Mesothelial cell of epicardium (in vitro differentiated cells): ENCODE measurements around the gene DHX30. TPM values are rescaled to one million over a fixed set of nuclear protein-coding genes. Genes with fewer than 3 reads are reported as not detected.
"Not testable (repeated sequence)": the region's sequence is repeated elsewhere in the genome, so short reads cannot be mapped to it uniquely, and the experiment has no call there.

Source experiments
- DNase-seq, 2 experiments: peaks; one replicate each; pipeline ENCODE4 v3.0.0; 2021; ENCODE audit warnings: low spot score in 2 of 2; ENCODE audit not compliant: unreplicated experiment in 2 of 2
- H3K27ac Mint-ChIP-seq: 2 replicates; pipeline ENCODE4 v1.8.0; 2021; ENCODE audit warnings: mixed read lengths
- H3K27me3 Mint-ChIP-seq: 2 replicates; pipeline ENCODE4 v1.8.0; 2021; ENCODE audit warnings: low read depth, mixed read lengths
- H3K36me3 Mint-ChIP-seq: 2 replicates; pipeline ENCODE4 v1.8.0; 2021; ENCODE audit warnings: mixed read lengths
- H3K4me1 Mint-ChIP-seq: 2 replicates; pipeline ENCODE4 v1.8.0; 2021; ENCODE audit warnings: mixed read lengths
- H3K4me3 Mint-ChIP-seq: 2 replicates; pipeline ENCODE4 v1.8.0; 2021; ENCODE audit warnings: mild to moderate bottlenecking, moderate library complexity, mixed read lengths
- H3K9me3 Mint-ChIP-seq: 2 replicates; pipeline ENCODE4 v1.8.0; 2021; ENCODE audit warnings: mixed read lengths
- total RNA-seq: library from RNA; stranded (reverse); gene quantifications from 3 replicates; pipeline ENCODE4 v1.2.1, GENCODE V29; 2021
- TF ChIP-seq, protein P1 (sequence below): fragments of 200-600 bp; sonication (generic); IDR thresholded peaks from one replicate; pipeline ENCODE4 v1.5.0; 2021; ENCODE audit warnings: antibody characterized with exemption; ENCODE audit not compliant: unreplicated experiment

The DHX30 gene
- total RNA-seq, 1 donor from 2014 or later = 122 TPM

DNA sequence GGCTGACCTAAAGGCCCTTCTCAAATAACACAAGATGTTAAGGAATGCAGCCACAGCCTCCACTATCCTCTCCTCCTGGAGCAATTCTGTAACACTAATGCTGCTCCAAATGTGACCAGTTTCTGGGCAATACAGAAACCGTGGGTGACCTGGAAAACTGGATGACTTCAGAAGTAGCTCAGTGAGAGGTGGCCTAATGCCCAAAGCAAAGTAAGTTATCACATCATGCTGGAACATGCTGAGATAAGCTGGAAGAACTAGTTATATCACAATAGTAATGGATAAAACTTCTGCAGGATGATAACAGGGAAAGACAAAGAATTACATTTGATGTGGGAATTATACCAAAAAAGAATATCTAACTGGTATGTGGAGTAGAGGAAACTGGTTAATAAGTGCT is 72.0 kb downstream of the DHX30 start:
- TF ChIP-seq, protein P1, sequence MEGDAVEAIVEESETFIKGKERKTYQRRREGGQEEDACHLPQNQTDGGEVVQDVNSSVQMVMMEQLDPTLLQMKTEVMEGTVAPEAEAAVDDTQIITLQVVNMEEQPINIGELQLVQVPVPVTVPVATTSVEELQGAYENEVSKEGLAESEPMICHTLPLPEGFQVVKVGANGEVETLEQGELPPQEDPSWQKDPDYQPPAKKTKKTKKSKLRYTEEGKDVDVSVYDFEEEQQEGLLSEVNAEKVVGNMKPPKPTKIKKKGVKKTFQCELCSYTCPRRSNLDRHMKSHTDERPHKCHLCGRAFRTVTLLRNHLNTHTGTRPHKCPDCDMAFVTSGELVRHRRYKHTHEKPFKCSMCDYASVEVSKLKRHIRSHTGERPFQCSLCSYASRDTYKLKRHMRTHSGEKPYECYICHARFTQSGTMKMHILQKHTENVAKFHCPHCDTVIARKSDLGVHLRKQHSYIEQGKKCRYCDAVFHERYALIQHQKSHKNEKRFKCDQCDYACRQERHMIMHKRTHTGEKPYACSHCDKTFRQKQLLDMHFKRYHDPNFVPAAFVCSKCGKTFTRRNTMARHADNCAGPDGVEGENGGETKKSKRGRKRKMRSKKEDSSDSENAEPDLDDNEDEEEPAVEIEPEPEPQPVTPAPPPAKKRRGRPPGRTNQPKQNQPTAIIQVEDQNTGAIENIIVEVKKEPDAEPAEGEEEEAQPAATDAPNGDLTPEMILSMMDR = no peak
- Mint-ChIP-seq H3K4me3 (no peak overlapping the region), H3K4me1 (peaks cover 30% of the 10 kb centered on the region), H3K27me3 (no peaks in the 10 kb centered on the region), H3K9me3 (no peaks in the 10 kb centered on the region), H3K27ac (peak overlapping the region; percentile 84), H3K36me3 (peaks cover 16% of the 10 kb centered on the region)
- no peak for DNase-seq

DNA sequence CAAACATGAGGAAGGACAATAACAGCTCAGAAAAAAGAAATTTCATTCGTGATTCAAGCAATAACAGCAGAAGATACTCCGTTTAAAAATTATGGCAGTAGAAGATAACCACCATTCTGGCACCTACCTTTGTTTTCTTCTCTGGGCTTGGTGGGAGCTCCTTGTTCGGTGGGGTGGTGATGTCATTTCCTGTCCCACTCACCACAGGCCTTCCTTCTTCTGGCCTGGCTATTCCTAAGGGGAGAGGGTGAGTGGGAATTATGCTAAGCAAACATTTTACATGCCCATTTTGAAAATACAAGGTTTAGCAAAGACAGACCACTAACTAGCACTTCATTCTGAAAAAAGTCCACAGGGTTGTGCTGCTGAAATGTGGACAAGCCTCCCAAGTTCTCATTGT is 74.4 kb downstream of the DHX30 start:
- Mint-ChIP-seq H3K9me3 (no peaks in the 10 kb centered on the region), H3K27me3 (no peaks in the 10 kb centered on the region), H3K27ac (peak overlapping the region; percentile 19), H3K36me3 (peaks cover 7% of the 10 kb centered on the region), H3K4me1 (peaks cover 30% of the 10 kb centered on the region), H3K4me3 (no peak overlapping the region)
- no peak for DNase-seq
- TF ChIP-seq, protein P1 = no peak

DNA sequence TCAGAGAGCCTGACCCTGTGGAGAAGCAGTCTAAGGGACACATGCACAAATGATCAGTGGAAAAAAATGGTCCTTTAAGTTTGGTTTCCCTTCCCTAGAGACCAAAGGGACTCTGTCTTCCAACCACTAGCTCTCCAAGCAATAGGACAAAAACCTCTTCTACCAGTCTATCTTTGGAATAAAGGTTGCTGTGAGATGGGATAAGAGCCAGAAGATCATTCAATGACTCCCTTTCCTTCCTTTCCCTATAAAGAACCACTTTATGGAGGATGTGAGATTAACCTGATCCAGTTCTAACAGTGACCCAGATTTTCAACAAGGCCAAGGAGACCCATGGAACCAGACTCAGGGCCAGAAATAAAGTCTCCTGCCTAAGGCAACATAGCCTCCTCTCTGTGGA is 74.8 kb downstream of the DHX30 start:
- Mint-ChIP-seq H3K4me1 (peaks cover 30% of the 10 kb centered on the region), H3K27ac (no peak overlapping the region), H3K36me3 (peaks cover 7% of the 10 kb centered on the region), H3K9me3 (no peaks in the 10 kb centered on the region), H3K27me3 (no peaks in the 10 kb centered on the region), H3K4me3 (no peak overlapping the region)
- TF ChIP-seq, protein P1 = no peak
- DNase-seq = no peak

DNA sequence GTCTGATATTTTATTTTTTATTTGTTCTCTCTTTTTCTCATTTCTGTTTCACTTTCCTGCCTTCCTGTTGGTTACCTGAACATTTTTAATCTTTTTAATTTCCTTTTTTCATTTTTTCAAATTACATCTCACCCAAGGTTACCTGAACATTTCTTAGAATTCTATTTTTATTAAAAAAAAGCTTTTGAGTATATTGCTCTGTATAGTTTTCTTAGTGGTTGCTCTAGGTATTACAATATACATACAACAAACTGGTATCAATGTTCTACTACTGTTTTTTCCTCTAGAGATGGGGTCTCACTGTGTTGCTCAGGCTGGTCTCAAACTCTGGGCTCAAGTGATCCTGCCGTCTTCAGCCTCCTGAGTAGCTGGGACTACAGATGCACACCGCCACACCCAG is 79.4 kb downstream of the DHX30 start:
- H3K27ac Mint-ChIP-seq = no peak overlapping the region
- peaks cover 28% of the 10 kb centered on the region for H3K36me3 Mint-ChIP-seq
- peaks cover 6% of the 10 kb centered on the region for H3K4me1 Mint-ChIP-seq

DNA sequence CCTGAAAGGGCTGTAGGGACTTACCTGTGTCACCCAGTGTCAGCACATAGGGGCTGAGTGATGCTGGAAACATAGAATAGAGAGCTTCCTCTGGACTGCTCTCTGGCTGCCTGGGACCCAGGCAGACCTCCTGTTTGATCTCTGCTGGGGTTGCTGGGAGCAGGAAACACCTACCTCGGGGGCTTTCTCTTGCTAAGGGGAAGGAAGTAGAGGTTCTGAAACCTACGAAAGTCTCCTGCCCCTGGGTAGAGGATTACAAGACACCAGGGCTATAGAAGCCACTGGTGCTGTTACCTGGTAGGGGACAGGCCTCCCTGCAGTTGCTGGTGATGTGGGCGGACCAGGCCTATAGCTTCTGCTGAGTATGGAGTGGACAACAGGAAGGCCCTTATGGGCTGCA is 81.7 kb downstream of the DHX30 start:
- Mint-ChIP-seq H3K4me3 (no peak overlapping the region), H3K9me3 (peaks cover 15% of the 10 kb centered on the region), H3K4me1 (peaks cover 7% of the 10 kb centered on the region), H3K36me3 (peaks cover 46% of the 10 kb centered on the region), H3K27me3 (no peaks in the 10 kb centered on the region), H3K27ac (no peak overlapping the region)
- DNase-seq = no peak
- TF ChIP-seq, protein P1 = no peak

More for the DNA sequence above, 79.4 kb downstream of the DHX30 start:
- Mint-ChIP-seq H3K9me3 (peaks cover 15% of the 10 kb centered on the region), H3K4me3 (no peak overlapping the region), H3K27me3 (no peaks in the 10 kb centered on the region)
- DNase-seq = no peak
- TF ChIP-seq, protein P1 = peak; percentile 63

DNA sequence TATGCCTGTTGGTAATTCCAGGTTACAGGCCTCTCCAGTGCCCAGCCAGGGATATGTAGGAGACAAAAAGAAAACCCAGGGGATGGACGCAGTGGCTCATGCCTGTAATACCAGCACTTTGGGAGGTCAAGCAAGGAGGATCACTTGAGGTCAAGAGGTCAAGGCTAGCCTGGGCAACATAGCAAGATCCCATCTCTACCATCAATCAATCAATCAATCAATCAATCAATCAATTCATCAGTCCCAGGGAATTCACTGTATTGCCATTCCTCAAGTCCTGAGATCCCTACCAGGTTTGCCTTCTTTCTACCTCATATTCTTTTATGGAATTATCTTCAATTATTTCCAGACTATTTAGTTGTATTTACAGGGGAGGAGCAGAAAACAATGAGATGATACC is 82.2 kb downstream of the DHX30 start:
- H3K27ac Mint-ChIP-seq = no peak overlapping the region
- peaks cover 15% of the 10 kb centered on the region for H3K9me3 Mint-ChIP-seq
- no peaks in the 10 kb centered on the region for H3K27me3 Mint-ChIP-seq
- H3K4me3 Mint-ChIP-seq = no peak overlapping the region
- peaks cover 12% of the 10 kb centered on the region for H3K4me1 Mint-ChIP-seq
- H3K36me3 Mint-ChIP-seq = peaks cover 46% of the 10 kb centered on the region
- TF ChIP-seq, protein P1 = no peak
- DNase-seq = no peak

DNA sequence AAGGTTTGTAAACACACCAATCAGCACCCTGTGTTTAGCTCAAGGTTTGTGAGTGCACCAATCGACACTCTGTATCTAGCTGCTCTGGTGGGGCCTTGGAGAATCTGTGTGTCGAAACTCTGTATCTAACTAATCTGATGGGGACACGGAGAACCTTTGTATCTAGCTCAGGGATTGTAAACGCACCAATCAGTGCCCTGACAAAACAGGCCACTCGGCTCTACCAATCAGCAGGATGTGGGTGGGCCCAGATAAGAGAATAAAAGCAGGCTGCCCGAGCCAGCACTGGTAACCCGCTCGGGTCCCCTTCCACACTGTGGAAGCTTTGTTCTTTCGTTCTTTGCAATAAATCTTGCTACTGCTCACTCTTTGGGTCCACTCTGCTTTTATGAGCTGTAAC is 85.1 kb downstream of the DHX30 start:
- H3K27me3 Mint-ChIP-seq, DNase-seq, H3K27ac Mint-ChIP-seq, H3K4me3 Mint-ChIP-seq: not testable (repeated sequence)
- Mint-ChIP-seq H3K9me3 (peaks cover 15% of the 10 kb centered on the region), H3K4me1 (peaks cover 31% of the 10 kb centered on the region), H3K36me3 (peaks cover 39% of the 10 kb centered on the region)
